ES-I3 (cell line): ENCODE results near the gene FGD3.

Source experiments
- H3K36me3 ChIP-seq: 2 replicates; pipeline ENCODE4 v1.6.1; 2013; ENCODE audit warnings: mild to moderate bottlenecking, low read length, control low read depth, moderate library complexity; ENCODE audit not compliant: insufficient read depth
- H3K4me1 ChIP-seq: 2 replicates; pipeline ENCODE4 v1.6.1; 2013; ENCODE audit warnings: mild to moderate bottlenecking, control low read depth, low read length; ENCODE audit not compliant: insufficient read depth
- H3K9ac ChIP-seq: 2 replicates; pipeline ENCODE4 v1.6.1; 2013; ENCODE audit warnings: low read depth, mild to moderate bottlenecking, low read length, moderate library complexity
- H3K9me3 ChIP-seq: 2 replicates; pipeline ENCODE4 v1.6.1; 2013; ENCODE audit warnings: mild to moderate bottlenecking, low read length, moderate library complexity; ENCODE audit not compliant: control insufficient read depth, insufficient read depth

The FGD3 gene

GRCh38 chr9:93059715-93060578 is 112.6 kb downstream of the FGD3 start:
- no peaks in the 10 kb centered on the region for H3K36me3 ChIP-seq
- peaks cover 15% of the 10 kb centered on the region; the same call in 1 of the 2 replicates for H3K4me1 ChIP-seq
- H3K9ac ChIP-seq: no peak overlapping the region
- H3K9me3 ChIP-seq: no peaks in the 10 kb centered on the region

DNA sequence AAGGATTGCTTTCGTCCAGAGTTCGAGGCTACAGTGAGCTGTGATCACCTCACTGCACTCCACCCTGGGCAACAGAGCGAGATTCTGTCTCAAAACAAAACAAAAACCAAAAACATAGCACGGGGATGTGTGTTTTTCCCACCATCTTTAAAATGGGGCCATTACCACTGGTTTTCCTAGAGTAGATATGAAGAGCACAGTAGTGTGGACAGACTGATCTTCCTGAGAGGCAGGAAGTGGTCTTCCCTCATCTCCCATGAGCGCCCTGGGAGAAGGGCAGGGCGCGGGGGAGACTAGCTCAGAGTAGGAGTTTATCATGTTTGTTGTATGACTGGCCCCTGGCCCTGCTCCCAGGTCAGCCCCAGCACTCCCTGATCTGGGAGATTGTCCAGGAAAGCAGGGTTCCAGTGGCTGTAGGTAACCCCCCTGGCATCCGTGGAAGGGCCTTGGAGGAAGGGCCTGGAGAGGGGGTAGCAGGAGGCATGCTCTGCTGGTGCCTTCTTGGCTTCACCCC is 113.5 kb downstream of the FGD3 start:
- no peak overlapping the region for H3K9ac ChIP-seq
- no peaks in the 10 kb centered on the region for H3K9me3 ChIP-seq
- H3K4me1 ChIP-seq: peaks cover 15% of the 10 kb centered on the region; the same call in 1 of the 2 replicates
- no peaks in the 10 kb centered on the region for H3K36me3 ChIP-seq

- H3K36me3 ChIP-seq: no peaks in the 10 kb centered on the region
- H3K9ac ChIP-seq: no peak overlapping the region
- no peaks in the 10 kb centered on the region for H3K9me3 ChIP-seq
- H3K4me1 ChIP-seq: peaks cover 15% of the 10 kb centered on the region; the same call in 1 of the 2 replicates
Measured at GRCh38 chr9:93061260-93061751, 114.0 kb downstream of the FGD3 start.

GRCh38 chr9:93061791-93062763 is 114.8 kb downstream of the FGD3 start:
- H3K9me3 ChIP-seq: no peaks in the 10 kb centered on the region
- peaks cover 11% of the 10 kb centered on the region; the same call in 1 of the 2 replicates for H3K4me1 ChIP-seq
- H3K36me3 ChIP-seq: no peaks in the 10 kb centered on the region
- no peak overlapping the region for H3K9ac ChIP-seq

GRCh38 chr9:93064392-93065134 is 117.2 kb downstream of the FGD3 start:
- Histone ChIP-seq H3K9ac (no peak overlapping the region), H3K9me3 (no peaks in the 10 kb centered on the region), H3K4me1 (peaks cover 8% of the 10 kb centered on the region; the same call in 1 of the 2 replicates), H3K36me3 (no peaks in the 10 kb centered on the region)

DNA sequence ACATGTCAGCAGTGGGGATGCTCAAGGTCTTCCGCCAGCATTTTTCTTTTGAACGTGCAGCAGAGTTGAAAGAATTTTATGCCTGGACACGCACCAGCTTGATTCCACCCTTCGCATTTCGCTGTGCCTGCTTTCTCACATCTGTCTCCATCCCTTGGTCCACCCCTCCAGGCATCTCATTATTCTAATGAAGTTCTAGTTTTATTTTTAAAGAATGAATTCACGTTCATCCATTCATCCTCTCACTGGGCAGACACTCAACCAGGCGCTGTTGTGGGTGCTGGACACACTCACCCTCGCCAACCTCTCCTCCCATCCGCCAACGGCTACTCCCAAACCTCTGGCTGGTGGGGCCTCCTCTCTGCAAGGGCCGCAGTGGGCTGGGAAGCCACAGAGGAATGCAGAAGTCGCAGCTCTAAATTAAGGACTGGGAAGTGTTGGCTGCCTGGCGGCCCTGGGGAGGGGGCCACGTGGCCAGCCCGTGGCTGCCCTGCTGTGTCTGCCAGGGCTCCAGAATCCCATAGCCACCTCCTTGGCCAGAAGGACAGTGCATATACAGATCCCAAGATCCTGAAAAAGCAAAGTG is 117.9 kb downstream of the FGD3 start:
- Histone ChIP-seq H3K9me3 (no peaks in the 10 kb centered on the region), H3K36me3 (no peaks in the 10 kb centered on the region), H3K9ac (no peak overlapping the region), H3K4me1 (peaks cover 1% of the 10 kb centered on the region; the same call in 1 of the 2 replicates)

DNA sequence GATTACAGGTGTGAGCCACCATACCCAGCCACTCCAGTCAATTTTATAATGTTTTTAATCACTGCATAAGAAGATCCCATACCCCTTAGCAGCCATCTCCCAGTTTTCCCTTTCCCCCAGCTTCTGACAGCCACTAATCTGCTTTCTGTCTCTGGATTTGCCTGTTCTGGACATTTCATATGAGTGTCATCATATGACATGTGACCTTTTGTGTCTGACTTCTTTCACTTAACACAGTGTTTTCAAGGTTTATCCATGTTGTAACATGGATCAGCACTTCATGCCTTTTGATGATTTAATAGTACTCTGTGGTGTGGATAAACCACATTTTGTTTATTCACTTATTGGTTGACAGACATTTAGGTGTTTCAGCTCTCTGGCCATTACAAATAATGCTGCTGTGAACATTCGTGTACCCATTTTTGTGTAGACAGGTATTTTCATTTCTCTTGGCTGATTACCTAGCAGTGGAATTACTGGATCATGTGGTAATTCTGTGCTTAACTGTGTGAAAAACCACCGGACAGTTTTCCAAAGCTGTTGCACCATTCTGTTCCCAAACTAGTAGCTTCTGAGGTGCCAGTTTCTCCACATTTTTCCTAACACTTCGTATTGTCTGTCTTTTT is 119.8 kb downstream of the FGD3 start:
- H3K4me1 ChIP-seq: no peaks in the 10 kb centered on the region
- H3K9ac ChIP-seq: no peak overlapping the region
- no peaks in the 10 kb centered on the region for H3K9me3 ChIP-seq
- no peaks in the 10 kb centered on the region for H3K36me3 ChIP-seq

- Histone ChIP-seq H3K4me1 (no peaks in the 10 kb centered on the region), H3K36me3 (no peaks in the 10 kb centered on the region), H3K9ac (no peak overlapping the region), H3K9me3 (no peaks in the 10 kb centered on the region)
Measured at GRCh38 chr9:93068956-93069355, 121.6 kb downstream of the FGD3 start.

DNA sequence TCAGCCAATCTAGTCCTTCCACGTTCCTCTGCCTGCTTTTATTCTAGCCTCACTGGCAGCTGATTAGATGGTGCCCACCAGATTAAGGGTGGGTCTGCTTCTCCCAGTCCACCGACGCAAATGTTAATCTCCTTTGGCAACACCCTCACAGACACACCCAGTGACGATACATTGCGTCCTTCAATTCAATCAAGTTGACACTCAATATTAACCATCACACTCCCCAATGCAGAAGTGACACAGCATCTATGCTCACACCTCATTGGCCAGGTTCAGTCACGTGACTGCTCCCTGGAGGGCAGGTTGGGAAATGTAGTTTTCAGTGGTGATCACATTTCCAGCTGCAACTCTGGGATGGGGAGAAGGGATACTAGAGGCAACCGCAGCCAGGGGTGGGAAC is 124.1 kb downstream of the FGD3 start:
- H3K9ac ChIP-seq: no peak overlapping the region
- no peaks in the 10 kb centered on the region for H3K9me3 ChIP-seq
- H3K4me1 ChIP-seq: no peaks in the 10 kb centered on the region
- no peaks in the 10 kb centered on the region for H3K36me3 ChIP-seq

- Histone ChIP-seq H3K9me3 (no peaks in the 10 kb centered on the region), H3K36me3 (no peaks in the 10 kb centered on the region), H3K4me1 (no peaks in the 10 kb centered on the region), H3K9ac (no peak overlapping the region)
Measured at GRCh38 chr9:93072383-93072795, 125.1 kb downstream of the FGD3 start.

DNA sequence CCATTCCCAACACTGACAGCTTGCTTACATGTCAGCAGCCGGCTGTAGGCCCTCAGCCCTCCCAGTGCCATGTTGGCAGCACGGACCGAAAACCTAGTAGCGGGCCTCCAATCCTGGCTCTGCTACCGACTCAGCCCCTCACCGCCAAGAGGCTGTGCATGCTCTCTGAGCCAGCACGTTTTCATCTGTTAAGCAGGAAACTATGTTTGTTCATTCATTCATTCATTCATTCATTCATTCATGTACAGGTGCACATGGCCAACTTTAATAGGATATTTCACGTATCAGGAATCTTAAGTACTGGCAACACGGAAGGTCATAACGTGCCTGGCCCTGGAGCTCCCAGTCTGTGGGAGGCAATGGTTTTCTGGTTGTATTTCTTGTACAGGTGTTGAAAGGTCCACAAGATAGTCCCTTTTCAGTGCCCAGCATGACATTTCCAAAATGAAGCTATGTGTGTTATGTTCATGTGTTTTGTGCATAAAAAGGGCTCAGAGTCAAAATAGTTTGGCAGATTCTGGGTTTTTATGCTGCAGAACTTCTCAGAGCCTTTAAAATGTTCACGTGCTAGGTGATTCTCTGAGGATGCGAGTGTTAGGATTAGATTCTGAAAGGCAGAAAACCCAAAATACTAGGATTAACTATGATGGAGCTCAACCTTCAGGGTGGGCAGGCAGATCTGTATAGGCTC is 128.9 kb downstream of the FGD3 start:
- Histone ChIP-seq H3K36me3 (no peaks in the 10 kb centered on the region), H3K9me3 (no peaks in the 10 kb centered on the region), H3K9ac (no peak overlapping the region), H3K4me1 (no peaks in the 10 kb centered on the region)

- Histone ChIP-seq H3K9me3 (no peaks in the 10 kb centered on the region), H3K4me1 (no peaks in the 10 kb centered on the region), H3K36me3 (no peaks in the 10 kb centered on the region), H3K9ac (no peak overlapping the region)
Measured at GRCh38 chr9:93076792-93077128, 129.4 kb downstream of the FGD3 start.

GRCh38 chr9:93077367-93077766 is 130.0 kb downstream of the FGD3 start:
- Histone ChIP-seq H3K36me3 (no peaks in the 10 kb centered on the region), H3K9ac (no peak overlapping the region), H3K4me1 (no peaks in the 10 kb centered on the region), H3K9me3 (no peaks in the 10 kb centered on the region)
